ENCODE results near the gene CTNNBL1.

Gene CTNNBL1

GRCh38 chr20:37901654-37902503 lies 208.0 kb downstream of the CTNNBL1 start:
- DNase-seq (ENCODE audit: low read depth, low spot score), result no peak

DNA sequence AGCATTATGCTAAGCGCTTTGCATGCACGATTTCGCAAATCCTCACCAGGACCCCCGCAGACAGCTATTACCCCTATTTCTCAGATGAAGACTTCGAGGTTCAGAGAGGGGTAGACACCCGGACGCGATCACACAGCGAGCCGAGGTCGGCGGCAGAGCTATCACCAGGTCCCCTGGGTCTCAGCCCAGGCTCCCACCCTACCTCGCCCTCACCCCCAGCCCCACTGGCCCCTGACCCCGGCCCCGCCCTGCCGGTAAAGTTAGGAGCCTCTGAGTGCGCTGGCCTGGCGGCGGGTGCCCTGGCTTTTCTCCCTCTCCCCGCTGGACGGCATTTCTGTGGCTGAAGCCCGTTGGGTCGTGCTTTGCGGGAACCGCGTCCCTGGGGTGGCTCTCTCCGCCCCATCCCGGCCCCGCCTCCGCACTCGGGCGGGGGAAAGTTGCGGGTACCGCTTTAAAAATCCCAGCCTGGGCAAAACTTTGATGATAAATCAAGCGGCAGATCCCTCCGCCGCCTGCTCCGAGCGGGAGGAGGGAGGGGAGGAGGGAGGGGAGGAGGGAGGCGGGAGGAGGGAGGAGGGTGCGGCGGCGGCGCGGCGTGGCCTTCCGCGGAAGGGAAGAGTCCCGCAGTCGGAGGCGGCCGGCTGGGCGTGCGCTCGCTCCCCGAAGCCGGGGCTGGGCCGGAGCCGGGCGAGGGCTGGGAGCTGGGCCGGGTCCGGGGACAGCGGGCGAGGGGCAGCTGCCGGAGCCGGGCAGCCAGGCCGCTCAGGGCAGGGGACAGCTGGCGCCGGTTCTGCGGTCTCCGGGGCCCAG lies 208.9 kb downstream of the CTNNBL1 start, which contains the start of gene VSTM2L:
TSS of gene VSTM2L (plus strand) at position 624 of the 810 bp plus-strand sequence. CDS start 224 bp downstream, outside the sequence.
- no peak for DNase-seq (ENCODE audit: low read depth, low spot score)

- DNase-seq (ENCODE audit: low read depth, low spot score), result no peak
These were observed 209.6 kb downstream of the CTNNBL1 start for GRCh38 chr20:37903317-37904007.

- no peak for DNase-seq (ENCODE audit: low read depth, low spot score)
These were observed 210.3 kb downstream of the CTNNBL1 start for GRCh38 chr20:37904008-37904642.

DNA sequence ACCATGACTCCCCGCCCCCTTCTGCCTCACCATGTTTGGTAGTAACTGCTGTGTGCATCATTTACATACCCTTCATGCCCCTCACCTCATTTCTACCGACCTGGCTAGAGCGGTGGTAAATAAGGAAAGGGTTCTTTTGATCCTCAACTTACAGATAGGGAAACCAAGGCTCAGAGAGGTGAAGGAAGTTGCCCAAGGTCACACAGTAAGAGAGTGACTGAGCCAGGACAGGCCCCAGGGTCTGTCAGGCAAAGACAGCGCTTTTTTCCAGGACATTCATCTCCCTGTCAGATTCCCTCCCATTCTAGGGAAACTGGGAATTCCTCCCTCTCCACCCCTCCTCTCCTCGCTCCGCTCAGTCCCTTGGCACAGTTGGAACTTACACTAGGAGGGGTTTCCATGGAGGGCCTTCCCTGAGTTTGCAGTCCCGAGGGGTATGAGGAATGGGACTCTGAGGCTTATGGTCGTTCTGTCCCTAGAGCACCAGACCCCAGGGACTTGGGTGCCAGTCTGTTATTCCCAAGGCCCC lies 211.1 kb downstream of the CTNNBL1 start:
- DNase-seq (ENCODE audit: low read depth, low spot score), result no peak

DNA sequence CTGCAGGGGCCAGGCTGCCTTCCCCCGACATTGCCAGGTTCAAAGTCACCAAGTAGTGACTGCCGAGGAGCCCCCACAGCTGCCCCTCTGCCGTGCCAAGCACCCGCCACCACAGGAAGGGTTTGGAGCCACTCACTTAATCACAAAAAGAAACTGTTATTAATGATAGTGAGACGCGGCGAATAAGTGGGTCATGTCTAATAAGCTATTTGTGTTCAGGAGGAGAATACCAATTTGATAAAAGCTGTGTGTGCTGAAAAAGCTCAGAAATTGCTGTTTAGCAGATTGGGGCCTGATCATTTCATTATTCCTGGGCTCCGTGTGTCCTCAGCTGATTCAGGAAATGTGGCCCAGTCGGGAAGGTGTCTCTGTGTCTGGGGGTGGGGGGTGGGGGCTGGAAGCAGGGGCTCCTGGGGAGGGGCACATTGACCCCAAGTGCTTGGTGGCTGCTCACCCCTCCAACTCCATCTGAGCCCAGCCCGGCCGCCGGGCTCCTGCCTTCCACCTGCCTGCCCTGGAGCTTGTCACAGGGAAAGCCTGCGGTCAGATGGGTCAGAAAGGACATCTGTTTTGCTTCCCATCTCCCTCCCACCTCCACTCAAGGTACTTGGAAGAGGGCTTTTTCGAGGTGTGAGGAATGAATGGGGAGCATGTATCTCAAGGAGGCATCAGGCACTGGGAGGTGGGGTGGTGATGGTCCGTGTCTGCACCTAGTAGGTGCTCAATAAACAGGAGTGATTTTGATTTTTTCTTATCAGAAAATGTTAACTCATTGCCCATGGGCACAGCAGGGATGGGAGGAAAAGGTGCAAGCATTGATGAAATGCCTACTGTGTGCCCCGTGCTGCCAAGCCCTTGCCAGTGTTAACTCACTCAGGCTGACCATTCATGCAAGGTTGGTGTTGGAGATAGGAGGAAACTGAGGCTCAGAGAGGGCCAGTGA lies 212.1 kb downstream of the CTNNBL1 start:
- DNase-seq (ENCODE audit: low read depth, low spot score), result no peak

DNA sequence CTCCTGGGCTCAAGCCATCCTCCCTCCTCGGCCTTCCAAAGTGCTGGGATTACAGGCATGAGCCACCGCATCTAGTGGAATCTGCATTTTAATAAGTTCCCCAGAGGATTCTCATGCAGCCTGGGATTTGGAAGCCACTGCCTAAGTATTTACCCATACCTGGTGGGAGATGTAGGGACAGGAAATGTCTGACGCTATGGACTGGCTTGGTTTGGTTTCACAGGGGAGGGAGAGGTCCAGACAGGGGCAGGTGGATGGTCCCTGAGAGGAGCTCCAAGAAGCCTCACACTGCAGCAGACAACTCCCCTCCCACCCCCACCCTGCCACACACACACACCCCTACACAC lies 213.5 kb downstream of the CTNNBL1 start:
- no peak for DNase-seq (ENCODE audit: low read depth, low spot score)

- peak; percentile 55 for DNase-seq (ENCODE audit: low read depth, low spot score)
These were observed 214.0 kb downstream of the CTNNBL1 start for GRCh38 chr20:37907677-37908401.

- no peak for DNase-seq (ENCODE audit: low read depth, low spot score)
These were observed 217.4 kb downstream of the CTNNBL1 start for GRCh38 chr20:37911261-37911660.

- no peak for DNase-seq (ENCODE audit: low read depth, low spot score)
These were observed 218.0 kb downstream of the CTNNBL1 start for GRCh38 chr20:37911838-37912281.

DNA sequence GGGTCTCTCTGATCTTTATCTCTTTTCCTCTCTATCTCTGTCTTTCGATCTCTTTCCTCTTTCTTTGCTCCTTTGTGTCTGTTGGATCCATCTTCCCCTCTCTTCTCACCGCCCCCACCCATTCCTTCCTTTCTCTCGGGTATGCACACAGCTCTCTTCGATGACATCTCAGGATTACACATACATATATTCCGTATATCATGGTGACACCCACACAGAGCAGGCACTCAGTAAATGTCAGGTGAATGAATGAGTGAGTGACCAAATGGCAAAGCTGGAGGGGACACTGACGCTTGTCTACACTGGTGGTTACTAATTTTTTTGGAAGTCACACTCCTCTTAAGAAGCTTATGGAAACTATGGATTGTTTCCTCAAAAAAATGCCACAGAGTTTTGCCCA lies 219.0 kb downstream of the CTNNBL1 start:
- no peak for DNase-seq (ENCODE audit: low read depth, low spot score)

DNA sequence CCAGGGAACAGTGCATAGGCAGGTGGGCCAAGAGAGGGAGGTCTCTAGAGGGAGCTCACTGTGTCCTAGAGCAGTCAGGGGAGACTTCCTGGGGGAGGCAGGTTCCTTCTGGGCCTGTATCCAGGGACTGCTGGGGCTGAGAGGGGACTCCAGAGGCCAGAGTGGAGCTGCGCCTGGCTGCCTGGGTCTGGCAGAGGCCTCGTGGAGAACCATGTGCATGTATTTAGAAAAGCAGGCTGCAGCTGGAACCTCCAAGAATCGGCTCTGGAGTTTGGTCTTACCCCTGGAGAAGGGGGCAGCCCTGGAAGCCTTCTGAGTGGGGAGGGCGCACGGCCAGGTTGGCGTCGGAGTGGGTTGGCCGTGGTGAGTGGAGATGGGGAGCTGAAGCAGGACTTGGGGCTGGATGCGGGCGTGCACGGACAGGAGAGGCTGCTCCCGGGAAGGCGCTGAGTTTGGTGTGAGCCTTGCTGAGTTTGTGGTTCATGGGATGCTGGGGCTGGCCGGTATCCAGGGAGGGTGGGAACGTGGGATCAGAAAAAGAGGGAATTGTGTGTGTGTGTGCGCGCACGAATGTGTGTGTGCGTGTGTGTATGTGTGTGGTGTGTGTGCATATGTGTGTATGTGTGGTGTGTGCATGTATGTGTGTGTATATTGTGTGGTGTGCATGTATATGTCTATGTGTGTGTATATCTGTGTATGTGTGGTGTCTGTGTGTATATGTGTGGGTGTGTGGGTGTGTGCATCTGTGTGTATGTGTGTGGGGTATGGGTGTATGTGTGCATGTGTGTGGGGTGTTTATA lies 219.9 kb downstream of the CTNNBL1 start:
- no peak for DNase-seq (ENCODE audit: low read depth, low spot score)

- DNase-seq (ENCODE audit: low read depth, low spot score), result no peak
These were observed 220.5 kb downstream of the CTNNBL1 start for GRCh38 chr20:37914367-37914671.

DNA sequence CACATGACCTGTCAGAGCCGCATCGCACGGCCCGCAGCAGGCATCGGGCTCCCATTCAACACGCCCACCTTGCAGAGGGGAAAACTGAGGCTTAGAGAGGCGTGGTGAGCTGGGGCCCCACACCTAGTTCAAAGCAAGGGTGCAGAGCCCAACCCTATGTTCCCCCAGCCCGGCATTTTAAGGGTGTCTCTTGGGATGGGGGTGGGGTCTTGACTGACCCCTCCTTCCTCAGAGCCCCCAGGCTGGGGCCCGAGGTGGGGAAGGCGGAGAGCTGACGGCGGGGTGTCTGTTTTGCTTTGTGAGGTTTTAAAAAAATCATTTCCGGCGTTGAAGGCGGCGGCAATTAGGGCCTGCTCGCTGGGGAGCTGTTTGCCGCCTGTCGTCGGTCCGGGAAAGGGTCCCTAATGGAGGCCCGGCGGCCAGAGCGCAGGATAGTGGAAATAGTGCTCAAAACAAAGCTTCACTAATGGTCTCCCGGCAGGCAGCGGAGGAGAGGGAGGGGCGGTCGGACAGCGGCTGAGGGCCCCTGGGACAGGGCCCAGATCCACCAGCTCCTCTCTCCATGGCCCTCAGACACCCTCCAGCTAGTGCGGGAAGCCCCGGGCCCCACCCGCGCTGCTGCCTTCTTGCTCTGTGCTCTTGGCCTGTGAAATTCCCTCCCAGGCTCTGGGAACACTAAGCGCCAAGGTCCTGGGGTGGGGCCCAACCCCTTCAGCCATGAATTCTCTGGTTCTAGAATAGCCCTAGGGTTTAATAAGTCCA lies 221.0 kb downstream of the CTNNBL1 start:
- DNase-seq (ENCODE audit: low read depth, low spot score), result no peak

GRCh38 chr20:37915434-37915787 lies 221.6 kb downstream of the CTNNBL1 start:
- no peak for DNase-seq (ENCODE audit: low read depth, low spot score)

GRCh38 chr20:37915800-37916570 lies 222.2 kb downstream of the CTNNBL1 start:
- no peak for DNase-seq (ENCODE audit: low read depth, low spot score)

GRCh38 chr20:37917461-37917860 lies 223.6 kb downstream of the CTNNBL1 start:
- DNase-seq (ENCODE audit: low read depth, low spot score), result no peak
